Lung (tissue), 12 donors: ENCODE measurements around the gene CD34. TPM values are rescaled to one million over a fixed set of nuclear protein-coding genes. Genes with fewer than 3 reads are reported as not detected.
A peak's percentile ranks its signal among the peaks of the same experiment; 100 is the strongest.

Experiments
- ATAC-seq: fragments of 200-7000 bp; cut with Tn5 transposase; one replicate; pipeline ENCODE4 v1.9.1; 2020; ENCODE audit warnings: moderate number of reproducible peaks; ENCODE audit not compliant: insufficient read depth, low FRiP score
- DNase-seq, 3 donors: peaks; one replicate each; pipeline ENCODE4 v3.0.0-alpha.2; 2013 to 2017
- H3K27ac ChIP-seq, 2 donors: one replicate each; pipeline ENCODE4 v1.5.1; 2013; ENCODE audit warnings: mild to moderate bottlenecking in 2 of 2, moderate library complexity in 2 of 2, control low read depth in 1 of 2, inconsistent platforms in 1 of 2, low read depth in 1 of 2, low read length in 1 of 2
- H3K27me3 ChIP-seq, 3 donors: one replicate each; pipeline ENCODE4 v1.5.1; 2013; ENCODE audit warnings: low read length in 2 of 3; ENCODE audit not compliant: control insufficient read depth in 3 of 3, insufficient read depth in 3 of 3
- H3K36me3 ChIP-seq, 4 donors: one replicate each; pipeline ENCODE4 v1.5.1; 2013; ENCODE audit warnings: low read length in 4 of 4, mild to moderate bottlenecking in 1 of 4, moderate library complexity in 1 of 4; ENCODE audit not compliant: control insufficient read depth in 4 of 4, insufficient read depth in 4 of 4
- H3K4me1 ChIP-seq, 5 donors: one replicate each; pipeline ENCODE4 v1.5.1; 2013; ENCODE audit warnings: low read length in 5 of 5, mild to moderate bottlenecking in 2 of 5, moderate library complexity in 1 of 5; ENCODE audit not compliant: control insufficient read depth in 5 of 5, insufficient read depth in 5 of 5
- H3K4me3 ChIP-seq: one replicate; pipeline ENCODE4 v1.5.1; 2013; ENCODE audit warnings: mild to moderate bottlenecking, control low read depth, moderate library complexity
- H3K9ac ChIP-seq, 2 donors: one replicate each; pipeline ENCODE4 v1.5.1; 2013; ENCODE audit warnings: low read length in 2 of 2, control low read depth in 1 of 2; ENCODE audit not compliant: insufficient read depth in 1 of 2
- H3K9me3 ChIP-seq, 4 donors: one replicate each; pipeline ENCODE4 v1.5.1; 2013; ENCODE audit warnings: low read length in 3 of 4, mild to moderate bottlenecking in 1 of 4, moderate library complexity in 1 of 4; ENCODE audit not compliant: control insufficient read depth in 4 of 4, insufficient read depth in 3 of 4
- CTCF ChIP-seq: IDR thresholded peaks from 2 replicates; pipeline ENCODE4 v1.5.1; 2012; ENCODE audit warnings: mild to moderate bottlenecking; ENCODE audit errors: control extremely low read depth, extremely low read depth
- WGBS, 2 donors: extraction: QIAGEN DNeasy Blood & Tissue Kit; methylation state at CpG; one replicate each; pipeline ENCODE4 v1.1.7; 2013; 5-methylcytosine and 5-hydroxymethylcytosine counted together
- polyA plus RNA-seq, 2 donors: library from polyadenylated mRNA; stranded (reverse); fragments of 200-250 nt; gene quantifications; one replicate each; pipeline ENCODE4 v1.2.1, GENCODE V29; 2013
- total RNA-seq, 2 donors: library from RNA; depleted of rRNA in 1 of 2; stranded (reverse); fragments of >200 nt in 1 of 2; gene quantifications; one replicate each; pipeline ENCODE4 v1.2.1, GENCODE V29; 2014 to 2021
- donor health status: control.
- donor health status: control.
- donor health status: Bipolar disorder and iron deficiency.
- donor health status: healthy.
- donor health status: DM: yes; HTN: yes; CAD: no.

CD34 gene
- total and polyA plus RNA-seq, 4 donors: 23.6 to 81.9 (median 37.1) TPM

- Histone ChIP-seq H3K36me3 (no peaks in the 10 kb centered on the region), H3K27ac (peak overlapping the region in 1 of 2 donors; percentile 6), H3K4me1 (peaks cover 0 to 20% (median 14%) of the 10 kb centered on the region in 5 donors), H3K4me3 (no peak overlapping the region), H3K9me3 (no peaks in the 10 kb centered on the region), H3K9ac (no peak overlapping the region), H3K27me3 (no peaks in the 10 kb centered on the region)
- no peak for ATAC-seq
- WGBS, 2 donors: 69 to 74% methylated on average over 2 of the region's 2 CpGs
- TF ChIP-seq CTCF: no peak
- no peak for DNase-seq
Measured at GRCh38 chr1:207883660-207884250, 27.2 kb downstream of the CD34 start.

GRCh38 chr1:207883104-207883651 is 27.7 kb downstream of the CD34 start:
- Histone ChIP-seq H3K4me3 (no peak overlapping the region), H3K36me3 (no peaks in the 10 kb centered on the region), H3K9me3 (no peaks in the 10 kb centered on the region), H3K9ac (no peak overlapping the region), H3K27ac (no peak overlapping the region), H3K27me3 (no peaks in the 10 kb centered on the region), H3K4me1 (peaks cover 0 to 18% (median 12%) of the 10 kb centered on the region in 5 donors)
- no peak for TF ChIP-seq CTCF
- DNase-seq: no peak
- ATAC-seq: no peak
- WGBS, 2 donors: 36 to 59% methylated on average over 5 of the region's 5 CpGs

- Histone ChIP-seq H3K36me3 (no peaks in the 10 kb centered on the region), H3K27ac (no peak overlapping the region), H3K9me3 (no peaks in the 10 kb centered on the region), H3K4me1 (peaks cover 0 to 15% (median 10%) of the 10 kb centered on the region in 5 donors), H3K9ac (no peak overlapping the region), H3K27me3 (no peaks in the 10 kb centered on the region), H3K4me3 (no peak overlapping the region)
- ATAC-seq (no peak), DNase-seq (no peak)
- no peak for TF ChIP-seq CTCF
- 53 to 65% methylated on average over 3 of the region's 3 CpGs for WGBS, 2 donors
Measured at GRCh38 chr1:207882692-207883091, 28.2 kb downstream of the CD34 start.
